Measurements from ENCODE around the gene REG4.
"Not testable (repeated sequence)": the region's sequence is repeated elsewhere in the genome, so short reads cannot be mapped to it uniquely, and the experiment has no call there.

Gene REG4

DNA sequence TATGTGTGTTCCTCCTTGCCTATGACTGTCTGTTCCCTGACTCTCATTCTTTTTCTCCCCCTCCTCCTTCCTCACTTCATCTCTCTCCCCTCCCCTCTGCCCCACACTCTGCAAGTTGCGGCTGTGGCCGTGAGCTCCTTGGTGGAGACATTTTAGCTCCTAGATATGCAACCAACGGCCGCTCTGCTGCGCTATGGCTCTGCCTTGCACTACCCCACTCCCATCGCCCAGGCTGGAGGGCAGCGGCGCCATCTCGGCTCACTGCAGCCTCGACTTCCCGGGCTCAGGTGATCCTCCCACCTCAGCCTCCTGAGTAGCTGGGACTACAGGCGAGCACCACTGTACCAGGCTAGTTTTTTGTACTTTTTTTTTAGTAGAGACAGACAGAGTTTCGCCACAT lies 5.5 kb downstream of the REG4 start:
- DNase-seq = no peak

DNA sequence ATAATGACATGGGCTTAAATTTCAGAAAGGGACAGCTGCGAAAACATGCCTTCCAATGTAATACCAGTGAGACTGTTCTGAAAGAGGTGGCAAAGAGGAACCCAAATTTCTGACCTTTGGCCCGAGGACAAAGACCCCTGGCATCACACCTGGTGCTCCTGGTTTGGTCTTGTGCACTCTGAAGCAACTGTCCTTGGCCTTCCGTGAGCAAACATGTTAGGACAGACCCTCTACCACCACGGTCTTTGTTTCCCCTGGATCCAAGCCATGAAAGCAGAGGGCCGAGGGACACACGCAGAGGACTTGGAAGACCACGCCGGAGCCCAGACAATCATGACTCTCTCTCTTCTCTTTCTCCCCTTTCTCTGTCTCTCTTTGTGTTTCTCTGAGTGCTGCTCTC lies 6.0 kb downstream of the REG4 start:
- DNase-seq = no peak

DNA sequence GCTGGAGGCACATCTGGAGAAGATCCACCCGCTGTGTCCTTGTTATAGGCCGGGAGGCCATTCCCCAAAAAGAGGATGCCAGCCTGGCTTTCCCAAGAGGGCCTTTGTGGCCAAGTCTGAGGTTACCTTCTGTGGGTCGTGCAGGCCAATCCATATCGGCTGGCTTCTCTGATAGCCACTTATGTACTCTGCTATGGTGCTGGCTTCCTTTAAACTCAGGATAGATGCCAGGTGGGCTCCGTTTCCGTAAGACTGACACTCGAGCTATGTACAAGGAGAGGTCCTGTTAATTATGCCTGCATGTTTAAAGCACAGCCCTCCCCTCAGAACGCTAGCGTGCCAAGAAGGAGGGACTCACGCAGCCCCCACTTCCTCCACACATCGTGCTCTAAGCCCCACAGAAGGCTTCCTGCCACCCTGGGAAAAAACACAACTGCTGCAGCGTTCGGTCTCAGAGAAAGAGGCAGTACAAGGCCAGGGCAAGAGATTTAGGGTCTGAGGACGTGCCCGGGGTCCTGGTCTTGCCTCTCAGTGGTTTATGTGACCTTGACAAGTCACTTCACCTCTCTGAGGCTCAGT lies 11.6 kb downstream of the REG4 start:
- no peak for DNase-seq

DNA sequence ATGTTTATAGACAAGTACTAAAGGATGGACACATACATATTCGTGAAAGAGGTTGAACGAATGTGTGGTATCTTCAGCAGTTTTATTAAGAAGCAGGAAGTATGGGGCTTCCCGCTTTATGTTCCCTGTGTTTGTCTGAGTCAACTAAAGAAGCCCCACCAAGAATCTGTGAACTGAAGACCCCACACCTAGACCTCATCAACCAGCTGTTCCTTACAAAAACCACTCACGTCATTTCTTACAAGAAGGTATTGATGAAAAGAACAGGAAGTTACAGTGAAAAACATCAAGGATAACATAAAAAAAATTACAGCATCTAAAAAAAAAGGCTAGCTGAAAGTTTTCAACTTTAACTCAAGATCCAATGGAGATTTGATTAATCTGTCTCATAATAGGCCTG lies 12.3 kb downstream of the REG4 start:
- no peak for DNase-seq

DNA sequence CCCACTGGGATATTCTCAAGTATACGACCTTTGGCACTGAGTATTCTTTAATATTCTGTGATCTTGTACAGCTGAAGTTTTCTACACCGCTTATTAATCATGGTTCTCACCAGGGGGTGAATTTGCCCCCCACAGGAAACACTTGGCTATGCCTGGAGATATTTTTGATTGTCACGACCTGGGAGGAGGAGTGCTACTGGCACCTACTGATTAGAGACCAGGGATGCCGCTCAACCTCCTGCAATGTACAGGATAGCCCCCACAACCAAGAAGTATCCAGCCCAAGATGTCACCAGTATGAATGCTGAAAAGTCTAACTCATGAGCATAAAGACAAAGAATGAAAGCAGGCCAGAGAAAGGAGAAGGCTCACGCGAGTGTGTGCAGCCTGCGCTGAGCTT lies 13.7 kb downstream of the REG4 start:
- no peak for DNase-seq

DNA sequence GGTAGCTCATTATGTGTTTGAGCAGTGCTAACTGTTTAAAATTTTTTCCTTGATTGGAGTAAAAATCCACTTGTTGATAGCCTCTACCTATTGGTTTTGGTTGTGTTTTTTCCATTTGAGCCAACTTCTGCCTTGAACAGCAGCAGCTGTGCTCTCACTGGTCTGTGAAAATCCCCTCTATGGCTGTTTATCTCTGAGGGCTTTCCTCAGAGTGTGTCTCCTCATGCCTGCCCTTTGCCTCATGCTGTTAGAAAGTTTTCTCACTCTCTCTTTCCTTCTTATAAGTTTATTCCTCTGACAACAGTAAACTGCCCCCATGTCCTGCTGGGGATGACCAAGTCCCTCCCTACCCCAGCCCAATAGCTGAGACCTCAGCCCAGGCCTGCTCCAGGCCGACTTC lies 14.1 kb downstream of the REG4 start:
- no peak for DNase-seq

DNA sequence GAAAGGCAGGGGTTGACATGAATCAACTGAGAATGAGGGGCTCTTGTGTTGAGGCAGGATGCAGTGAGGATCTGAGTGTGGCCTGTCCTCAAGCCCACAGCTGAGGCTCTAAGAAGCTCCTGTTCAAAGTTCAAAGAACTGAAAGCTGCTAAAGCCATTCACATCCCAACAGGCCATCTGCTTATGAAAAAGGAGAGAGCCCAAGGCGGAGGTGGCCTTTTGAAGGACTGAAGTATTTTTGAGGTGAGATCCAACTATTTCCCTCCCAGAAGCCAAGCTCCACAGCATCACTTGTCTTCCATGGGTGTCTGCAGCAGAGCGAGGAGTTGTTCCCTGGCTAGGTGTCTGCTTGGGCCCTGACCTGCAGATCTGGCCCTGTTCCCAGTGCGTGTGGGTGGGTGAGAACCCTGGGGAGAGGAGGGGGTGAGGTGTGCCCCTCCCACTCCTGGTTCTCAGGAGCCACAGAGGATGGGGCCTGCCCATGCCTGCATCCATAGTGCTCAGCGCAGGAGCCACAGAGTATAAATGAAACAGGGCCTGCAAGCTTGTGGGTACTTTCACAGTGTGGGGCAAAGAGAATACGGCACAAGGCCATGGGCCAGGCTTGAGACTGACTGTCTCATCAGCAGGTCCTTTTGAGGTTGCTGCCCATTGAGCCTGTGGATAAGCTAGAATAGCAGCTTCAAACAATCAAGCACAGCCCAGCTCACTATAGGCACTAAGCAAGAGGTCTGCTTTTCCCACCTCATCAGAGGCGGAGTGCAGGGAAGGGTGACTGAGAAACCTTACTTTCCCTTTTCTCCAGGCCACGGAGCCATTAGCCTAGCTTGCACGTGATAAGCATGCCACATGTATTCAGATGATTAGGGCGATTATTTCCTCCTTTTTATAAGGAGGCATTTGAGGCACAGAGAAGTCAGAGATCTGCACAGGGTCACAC lies 15.7 kb downstream of the REG4 start:
- DNase-seq = no peak

DNA sequence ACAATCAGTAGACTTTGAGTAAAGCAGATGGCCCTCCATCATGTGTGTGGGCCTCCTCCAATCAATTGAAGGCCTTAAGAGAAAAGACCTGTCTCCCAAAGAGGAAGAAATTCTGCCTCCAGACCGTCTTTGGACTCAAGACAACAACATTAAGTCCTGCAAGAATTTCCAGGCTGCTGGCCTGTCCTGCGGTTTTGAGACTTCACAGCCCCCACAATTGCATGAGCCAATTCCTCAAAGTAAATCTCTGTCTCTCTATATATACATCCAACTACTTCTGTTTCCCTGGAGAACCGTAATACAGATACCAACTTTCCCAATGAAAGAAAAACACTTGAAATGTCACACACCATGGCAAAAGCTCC lies 16.4 kb downstream of the REG4 start:
- DNase-seq = no peak

DNA sequence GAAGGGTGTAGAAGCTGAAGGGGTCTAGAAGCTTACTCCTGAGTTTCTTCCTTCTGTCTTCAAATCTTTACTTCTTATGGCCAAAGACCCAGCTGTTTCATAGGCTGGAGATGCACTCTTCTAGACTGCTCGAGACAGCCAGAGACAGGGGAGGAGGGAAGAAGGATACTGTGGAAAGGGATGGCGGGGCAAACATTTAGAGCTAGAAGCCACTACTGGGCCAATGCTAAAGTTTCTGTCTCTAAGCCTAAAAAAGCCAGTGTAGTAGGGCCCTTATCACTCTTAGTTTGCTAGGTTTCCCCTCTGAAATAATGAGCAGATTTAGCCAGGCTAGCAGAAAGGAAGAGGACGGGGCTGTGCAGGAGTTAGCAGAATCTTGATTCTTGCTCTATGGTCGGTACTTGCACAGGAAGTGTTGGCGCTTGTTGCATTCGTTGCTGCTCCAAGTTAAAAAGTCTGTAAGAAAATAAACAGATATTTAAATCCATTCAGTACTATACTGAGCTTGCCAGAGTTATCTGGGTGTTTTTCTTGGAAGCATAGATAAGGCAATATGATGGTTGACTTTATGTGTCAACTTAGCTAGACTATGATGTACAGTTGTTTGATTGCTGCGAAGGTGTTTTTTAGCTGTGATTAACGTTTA lies 16.9 kb downstream of the REG4 start:
- DNase-seq = no peak

DNA sequence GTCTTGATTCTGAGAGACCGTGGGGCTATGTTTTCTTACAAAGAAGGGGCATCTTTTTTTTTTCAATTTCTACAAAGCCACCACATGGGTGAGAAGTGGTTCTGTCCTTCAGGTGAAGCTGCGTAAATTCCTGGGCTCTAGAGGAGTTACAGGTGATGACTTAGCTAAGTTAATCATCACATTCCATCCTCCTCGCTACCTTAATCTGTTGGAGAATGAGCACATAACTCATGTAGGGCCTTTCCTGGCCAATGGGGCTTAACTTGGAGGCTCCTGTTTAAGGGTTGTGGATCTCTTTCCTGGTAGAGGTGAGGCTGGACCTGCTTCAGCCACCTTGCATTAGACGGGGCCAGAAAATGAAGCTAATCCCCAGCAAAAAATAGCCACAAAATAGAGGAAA lies 19.9 kb downstream of the REG4 start:
- no peak for DNase-seq

DNA sequence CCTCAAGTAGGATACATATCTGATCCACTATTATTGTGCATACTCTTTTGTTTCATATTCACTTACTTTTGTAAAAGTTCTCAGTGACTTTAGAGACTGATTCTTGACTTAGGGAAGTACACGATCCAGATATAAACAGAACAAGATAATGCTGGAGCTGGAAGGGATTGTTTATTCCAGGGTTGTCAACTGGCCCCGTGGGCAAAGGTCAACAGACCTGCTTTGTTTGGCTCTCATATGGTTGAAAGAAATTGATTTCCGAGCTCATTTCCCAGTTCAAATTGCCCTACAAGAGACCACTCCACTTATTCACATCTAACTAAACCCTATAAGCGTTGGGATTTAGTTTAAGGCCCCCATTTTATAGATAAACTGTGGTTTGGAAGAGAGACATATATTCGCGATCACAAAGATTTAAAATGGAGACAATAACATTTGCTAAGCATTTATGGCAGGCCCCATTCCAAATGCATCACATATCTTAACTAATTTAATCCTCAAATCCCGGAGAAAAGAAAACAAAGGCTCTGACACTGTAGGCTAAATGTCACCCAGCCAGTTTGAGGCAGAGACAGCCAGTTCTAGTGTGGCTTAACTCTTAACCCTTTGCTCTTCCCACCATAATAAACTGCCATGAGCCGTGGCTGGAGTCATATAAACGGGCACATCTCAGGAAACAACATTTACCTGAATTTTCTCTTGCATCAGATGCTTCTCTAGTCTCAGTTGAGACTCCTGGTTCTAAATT lies 20.6 kb downstream of the REG4 start:
- no peak for DNase-seq

DNA sequence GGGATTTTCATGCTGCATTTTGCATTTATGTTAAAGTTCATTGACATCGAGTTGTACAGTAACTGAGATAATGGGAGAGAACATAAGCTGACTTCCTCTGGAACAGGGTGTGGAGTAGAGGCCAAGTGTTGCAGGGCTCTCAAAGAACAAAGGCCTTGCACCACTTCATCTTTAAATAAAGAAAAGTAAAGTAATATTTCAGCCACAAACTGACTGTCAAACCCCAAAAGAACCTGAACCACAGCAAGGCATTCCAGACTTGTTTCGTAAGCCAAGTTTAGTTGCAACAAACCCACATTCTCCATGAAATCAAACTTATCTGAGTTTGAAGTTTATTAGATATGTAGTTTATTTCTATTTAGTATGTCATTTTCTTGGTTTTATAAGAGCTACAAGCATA lies 23.5 kb downstream of the REG4 start:
- no peak for DNase-seq

DNA sequence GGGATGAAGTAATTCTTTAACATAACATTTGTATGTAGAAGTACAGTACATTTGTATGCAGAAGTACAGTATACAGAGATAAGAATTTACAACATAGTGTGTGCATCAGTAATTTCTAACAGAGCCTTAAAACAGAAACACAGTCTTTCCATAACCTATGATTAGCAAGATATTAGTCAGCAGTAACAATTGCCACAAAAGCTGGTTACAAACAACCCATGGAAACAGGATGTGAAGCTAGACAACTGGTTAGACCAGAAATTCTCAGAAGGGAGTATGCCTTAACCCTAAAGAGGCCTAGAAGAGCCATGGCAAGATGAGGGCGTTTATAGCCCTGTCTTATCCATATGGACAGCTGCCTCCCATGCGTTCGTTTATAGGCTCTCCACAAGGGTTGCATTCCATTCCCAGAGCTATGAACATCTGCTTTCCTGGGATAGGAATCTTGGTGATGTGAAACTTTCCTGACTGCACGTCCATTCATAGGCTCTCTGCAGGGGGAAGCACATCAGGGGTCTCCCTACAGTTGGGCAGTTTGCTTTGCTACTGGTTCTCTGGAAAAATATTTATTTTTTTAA lies 24.7 kb downstream of the REG4 start:
- DNase-seq = not testable (repeated sequence)

DNA sequence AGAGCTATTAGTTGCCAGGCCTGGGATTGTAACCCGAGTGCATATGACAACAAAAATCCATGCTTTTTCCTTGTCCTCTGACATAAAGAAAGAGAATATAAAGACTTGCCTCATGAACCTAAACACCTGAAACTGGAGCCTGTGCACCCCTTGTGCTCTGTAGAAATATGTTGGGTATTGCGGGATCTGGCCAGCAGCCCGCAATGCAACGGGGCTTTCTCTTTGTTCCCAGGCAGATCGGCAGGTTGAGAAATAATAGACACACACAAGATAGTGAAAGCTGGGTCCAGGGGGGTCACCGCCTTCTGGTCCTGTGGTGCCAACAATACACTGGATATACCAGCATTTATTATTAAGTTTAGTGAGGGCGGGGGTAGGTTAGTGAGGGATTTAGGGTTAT lies 25.2 kb downstream of the REG4 start:
- DNase-seq = not testable (repeated sequence)

DNA sequence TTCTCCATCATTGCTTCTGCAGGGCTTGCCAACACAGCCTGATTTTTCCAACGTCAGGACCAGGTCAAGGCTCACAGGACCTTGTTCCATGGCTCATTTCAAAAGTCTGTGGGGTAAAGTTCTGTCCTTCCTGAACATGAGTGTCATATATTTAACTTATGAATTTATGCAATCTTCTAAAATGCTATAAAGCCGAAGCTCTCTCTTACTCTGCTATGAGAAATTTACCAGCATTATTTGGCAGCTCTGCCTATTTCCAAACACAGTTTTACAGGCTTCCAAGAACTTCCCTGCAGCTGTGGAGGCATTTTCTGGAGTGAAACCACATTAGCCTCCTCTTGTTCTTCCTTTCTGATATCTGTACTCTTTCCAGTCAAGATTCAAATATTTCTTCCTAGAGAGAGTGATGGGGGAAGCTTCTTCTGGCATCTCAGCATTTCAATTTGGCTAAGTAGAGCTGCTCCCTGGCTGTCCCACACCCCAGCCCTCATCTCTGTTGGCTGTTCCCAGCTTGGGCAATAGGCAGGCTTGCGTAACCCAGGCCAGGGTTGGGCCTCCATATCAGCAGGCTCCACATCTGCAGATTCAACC lies 27.0 kb downstream of the REG4 start:
- DNase-seq = no peak

DNA sequence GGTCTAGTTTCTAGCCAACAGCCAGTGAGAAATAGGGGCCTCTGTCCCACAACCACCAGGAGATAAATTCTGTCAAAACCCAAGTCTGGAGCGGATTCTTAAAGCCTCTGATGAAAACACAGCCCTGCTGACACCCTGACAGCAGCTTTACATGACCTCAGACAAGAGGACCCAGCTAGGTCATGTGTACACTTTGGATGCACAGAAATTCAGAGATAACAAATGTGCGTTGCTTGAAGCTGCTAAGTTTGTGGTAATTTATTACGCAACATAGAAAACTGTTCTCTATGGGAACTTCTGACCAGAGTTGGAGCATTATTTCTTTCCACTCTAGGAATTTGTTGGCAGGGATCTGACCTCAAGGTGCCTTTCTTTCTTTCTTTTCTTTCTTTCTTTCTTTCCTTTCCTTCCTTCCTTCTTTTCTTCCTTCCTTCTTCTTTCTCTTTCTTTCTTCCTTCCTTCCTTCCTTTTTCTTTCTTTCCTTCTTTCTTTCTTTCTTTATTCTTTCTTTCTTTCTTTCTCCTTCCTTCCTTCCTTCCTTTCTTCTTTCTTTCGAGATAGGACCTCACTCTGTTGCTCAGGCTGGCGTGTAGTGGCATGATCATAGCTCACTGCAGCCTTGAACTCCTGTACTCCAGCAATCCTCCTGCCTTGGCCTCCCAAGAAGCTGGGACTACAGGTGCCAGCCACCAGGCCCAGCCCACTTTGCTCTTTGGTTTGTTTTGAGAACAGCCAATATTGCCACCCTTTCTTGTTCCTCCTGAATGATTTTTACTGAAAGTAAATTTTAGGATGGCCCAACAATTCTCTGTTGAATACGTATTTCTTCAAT lies 27.7 kb downstream of the REG4 start:
- DNase-seq = no peak

DNA sequence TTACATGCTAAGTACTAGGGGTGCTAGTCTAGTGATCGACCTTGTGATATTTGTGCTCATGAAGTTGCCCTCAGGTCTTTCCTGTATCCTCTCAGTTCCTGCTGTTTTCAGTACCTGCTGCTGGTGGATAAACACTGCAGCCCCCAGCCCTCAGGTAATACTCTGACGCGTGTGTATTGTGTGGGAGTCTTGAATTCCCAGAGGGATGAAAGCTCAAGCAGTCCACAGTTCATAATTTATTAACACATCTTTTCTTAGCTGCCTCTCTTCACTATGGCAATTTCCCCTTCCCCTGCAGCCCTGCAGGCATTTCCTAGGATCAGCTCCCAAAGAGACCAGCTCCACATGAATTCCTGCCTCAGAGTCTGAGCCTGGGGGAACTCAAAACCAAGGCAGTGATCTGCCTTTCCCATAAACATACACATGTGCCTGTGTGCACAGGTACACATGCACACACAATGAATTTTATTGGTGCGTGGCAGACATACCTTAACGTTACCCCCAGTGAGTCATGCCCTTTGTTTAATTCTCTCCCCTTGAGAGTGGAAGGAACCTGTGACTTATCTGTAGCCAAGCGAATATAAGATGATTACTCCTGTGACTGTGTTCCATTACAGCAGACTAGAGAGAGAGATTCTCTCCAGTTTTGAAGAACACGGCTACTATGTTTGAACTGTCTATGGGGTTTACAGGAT lies 28.5 kb downstream of the REG4 start:
- DNase-seq = no peak

DNA sequence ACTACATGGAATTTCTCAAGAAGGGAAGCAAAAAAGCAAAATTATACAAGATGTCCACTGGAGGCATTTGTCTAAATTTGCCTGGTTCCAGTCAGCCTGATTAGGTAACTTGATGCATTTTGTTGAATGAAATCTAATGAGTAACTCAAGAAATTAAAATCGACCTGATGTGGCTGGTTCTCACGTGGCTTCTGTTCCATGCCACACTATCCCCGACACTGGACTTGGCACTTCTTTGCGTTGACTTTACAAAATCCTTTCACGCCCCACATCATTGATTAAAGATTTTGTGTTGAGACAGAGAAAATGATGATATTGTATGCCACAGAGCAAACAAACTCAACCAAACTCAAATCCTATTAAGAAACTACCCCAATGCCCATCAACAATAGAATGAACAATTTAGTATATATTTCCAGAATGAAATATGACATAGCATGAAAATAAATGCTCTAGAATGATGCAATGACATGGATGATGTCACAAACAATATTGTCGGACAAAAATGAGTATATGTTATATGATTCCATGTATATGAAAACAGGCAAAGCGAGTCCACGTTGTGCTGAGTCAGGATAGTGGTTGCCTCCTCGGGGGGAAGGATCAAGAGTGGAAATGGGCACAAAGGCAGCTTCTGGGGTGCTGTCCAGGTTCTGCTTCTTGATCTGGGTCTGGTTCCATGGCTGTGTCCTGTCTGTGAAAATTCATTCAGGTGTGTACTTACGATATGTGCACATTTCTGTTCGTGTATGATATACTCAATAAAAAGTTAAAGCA lies 29.6 kb downstream of the REG4 start:
- DNase-seq = no peak

DNA sequence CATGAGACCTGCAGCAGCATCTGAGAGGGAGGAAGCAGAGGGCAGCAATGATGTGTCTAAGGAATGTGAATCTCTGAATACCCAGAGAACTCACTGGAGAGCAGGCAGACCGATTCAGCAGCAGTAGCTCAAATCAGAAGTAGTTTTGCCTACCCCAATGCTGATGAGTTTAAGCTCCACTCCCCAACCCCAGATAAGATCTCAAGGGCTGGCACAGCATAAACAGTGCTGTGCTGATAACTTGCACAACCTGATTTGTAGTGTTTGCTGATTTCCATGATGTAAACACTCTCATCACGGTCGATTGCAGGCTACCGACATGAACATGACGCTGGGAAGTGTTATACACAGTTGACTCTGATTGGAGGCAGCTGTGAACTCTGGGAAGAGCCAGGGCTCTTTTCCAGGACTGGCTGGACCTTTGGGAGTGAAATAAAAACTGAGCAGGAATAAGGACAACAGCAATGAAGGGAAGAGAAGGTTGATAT lies 31.3 kb downstream of the REG4 start:
- DNase-seq = no peak
